Ishikawa (cell line): ENCODE results near the gene PLCB1.

ENCODE experiments used
- CREB1 ChIP-seq: IDR thresholded peaks from 2 replicates; pipeline ENCODE4 v1.6.1; 2012; ENCODE audit warnings: low read depth
- EGR1 ChIP-seq: IDR thresholded peaks from 2 replicates; pipeline ENCODE4 v1.6.1; 2012
- EP300 ChIP-seq: IDR thresholded peaks from 2 replicates; pipeline ENCODE4 v1.6.1; 2012; ENCODE audit warnings: borderline replicate concordance
- FOXM1 ChIP-seq: IDR thresholded peaks from 2 replicates; pipeline ENCODE4 v1.6.1; 2012; ENCODE audit warnings: low read depth, borderline replicate concordance
- RAD21 ChIP-seq: IDR thresholded peaks from 2 replicates; pipeline ENCODE4 v1.6.1; 2012; ENCODE audit warnings: low read depth
- TAF1 ChIP-seq: IDR thresholded peaks from 2 replicates; pipeline ENCODE4 v1.6.1; 2012; ENCODE audit warnings: low read depth, mild to moderate bottlenecking
- TCF12 ChIP-seq: IDR thresholded peaks from 2 replicates; pipeline ENCODE4 v1.6.1; 2012; ENCODE audit warnings: low read depth
- YY1 ChIP-seq: IDR thresholded peaks from 2 replicates; pipeline ENCODE4 v1.6.1; 2012; ENCODE audit warnings: low read depth
- TF ChIP-seq, protein P1 (sequence below): IDR thresholded peaks from 2 replicates; pipeline ENCODE4 v1.6.1; 2012
- TF ChIP-seq, protein P2 (sequence below): IDR thresholded peaks from 2 replicates; pipeline ENCODE4 v1.6.1; 2012; ENCODE audit warnings: low read depth, mild to moderate bottlenecking

GRCh38 chr20:8589956-8590355 lies 457.9 kb downstream of the PLCB1 start:
- TF ChIP-seq, protein P1, sequence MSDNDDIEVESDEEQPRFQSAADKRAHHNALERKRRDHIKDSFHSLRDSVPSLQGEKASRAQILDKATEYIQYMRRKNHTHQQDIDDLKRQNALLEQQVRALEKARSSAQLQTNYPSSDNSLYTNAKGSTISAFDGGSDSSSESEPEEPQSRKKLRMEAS = no peak
- TF ChIP-seq TAF1 = no peak
- TF ChIP-seq CREB1 = no peak
- no peak for TF ChIP-seq EGR1
- no peak for TF ChIP-seq YY1
- TF ChIP-seq EP300 = no peak
- TF ChIP-seq, protein P2, sequence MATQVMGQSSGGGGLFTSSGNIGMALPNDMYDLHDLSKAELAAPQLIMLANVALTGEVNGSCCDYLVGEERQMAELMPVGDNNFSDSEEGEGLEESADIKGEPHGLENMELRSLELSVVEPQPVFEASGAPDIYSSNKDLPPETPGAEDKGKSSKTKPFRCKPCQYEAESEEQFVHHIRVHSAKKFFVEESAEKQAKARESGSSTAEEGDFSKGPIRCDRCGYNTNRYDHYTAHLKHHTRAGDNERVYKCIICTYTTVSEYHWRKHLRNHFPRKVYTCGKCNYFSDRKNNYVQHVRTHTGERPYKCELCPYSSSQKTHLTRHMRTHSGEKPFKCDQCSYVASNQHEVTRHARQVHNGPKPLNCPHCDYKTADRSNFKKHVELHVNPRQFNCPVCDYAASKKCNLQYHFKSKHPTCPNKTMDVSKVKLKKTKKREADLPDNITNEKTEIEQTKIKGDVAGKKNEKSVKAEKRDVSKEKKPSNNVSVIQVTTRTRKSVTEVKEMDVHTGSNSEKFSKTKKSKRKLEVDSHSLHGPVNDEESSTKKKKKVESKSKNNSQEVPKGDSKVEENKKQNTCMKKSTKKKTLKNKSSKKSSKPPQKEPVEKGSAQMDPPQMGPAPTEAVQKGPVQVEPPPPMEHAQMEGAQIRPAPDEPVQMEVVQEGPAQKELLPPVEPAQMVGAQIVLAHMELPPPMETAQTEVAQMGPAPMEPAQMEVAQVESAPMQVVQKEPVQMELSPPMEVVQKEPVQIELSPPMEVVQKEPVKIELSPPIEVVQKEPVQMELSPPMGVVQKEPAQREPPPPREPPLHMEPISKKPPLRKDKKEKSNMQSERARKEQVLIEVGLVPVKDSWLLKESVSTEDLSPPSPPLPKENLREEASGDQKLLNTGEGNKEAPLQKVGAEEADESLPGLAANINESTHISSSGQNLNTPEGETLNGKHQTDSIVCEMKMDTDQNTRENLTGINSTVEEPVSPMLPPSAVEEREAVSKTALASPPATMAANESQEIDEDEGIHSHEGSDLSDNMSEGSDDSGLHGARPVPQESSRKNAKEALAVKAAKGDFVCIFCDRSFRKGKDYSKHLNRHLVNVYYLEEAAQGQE = no peak
- no peak for TF ChIP-seq RAD21
- TF ChIP-seq FOXM1 = no peak
- no peak for TF ChIP-seq TCF12
